Sigmoid colon (tissue), 4 donors: Measurements from ENCODE around the gene ARHGEF17.

Experiments
- CTCF ChIP-seq, 4 experiments: fragments of 450-650 bp in 3 of 4; fragments of 200-600 bp in 1 of 4; IDR thresholded peaks; one replicate each; pipeline ENCODE4 v1.5.1; 2016 to 2019; ENCODE audit warnings: antibody characterized with exemption in 4 of 4, mild to moderate bottlenecking in 3 of 4, moderate library complexity in 2 of 4
- EP300 ChIP-seq, 4 donors: sonication (generic); formaldehyde crosslinking; IDR thresholded peaks; one replicate each; pipeline ENCODE4 v1.6.1; 2017; ENCODE audit warnings: antibody characterized with exemption in 4 of 4
- POLR2A ChIP-seq, 2 donors: fragments of 450-650 bp; IDR thresholded peaks; one replicate each; pipeline ENCODE4 v1.6.1; 2016; ENCODE audit warnings: antibody characterized with exemption in 2 of 2, mild to moderate bottlenecking in 2 of 2, moderate library complexity in 2 of 2
- POLR2AphosphoS5 ChIP-seq, 4 donors: sonication (generic); formaldehyde crosslinking; IDR thresholded peaks; one replicate each; pipeline ENCODE4 v1.6.1; 2017; ENCODE audit warnings: antibody characterized with exemption in 4 of 4

- TF ChIP-seq CTCF (IDR thresholded peaks at IDR 0.05) (no peak), POLR2A (IDR thresholded peaks at IDR 0.05) (no peak), EP300 (IDR thresholded peaks at IDR 0.05) (no peak), POLR2AphosphoS5 (IDR thresholded peaks at IDR 0.05) (no peak)
These were observed 50.0 kb downstream of the ARHGEF17 start for GRCh38 chr11:73358071-73358470.
